Measurements from ENCODE around the gene NHSL1. TPM values are rescaled to one million over a fixed set of nuclear protein-coding genes. Genes with fewer than 3 reads are reported as not detected.

Gene NHSL1
- total RNA-seq, 1 donor, result 6.9 TPM

DNA sequence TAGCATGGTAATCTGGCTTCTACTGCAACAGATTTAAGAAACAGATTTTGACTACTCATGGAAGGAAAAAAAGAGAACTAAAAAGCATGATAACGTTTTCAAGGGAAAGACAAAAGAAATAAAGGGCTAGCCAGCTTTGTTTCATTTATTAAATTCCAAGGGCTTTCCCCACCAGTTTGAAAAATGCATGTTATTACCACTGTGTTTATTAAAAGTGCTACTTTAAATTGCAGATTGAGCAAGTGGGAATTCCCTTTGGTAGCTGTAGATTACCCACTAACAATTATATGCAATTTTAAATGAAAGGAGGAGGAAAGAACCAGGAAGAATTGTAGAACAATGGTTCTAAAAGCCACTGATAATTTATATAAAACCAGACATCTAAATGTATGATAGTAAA lies 40.6 kb upstream of the NHSL1 start:
- Histone ChIP-seq H3K4me1 (ENCODE audit: insufficient read depth, low read length) (peaks cover 59% of the 10 kb centered on the region), H3K27ac (ENCODE audit: low read depth, low read length) (peak overlapping the region; percentile 90), H3K4me3 (ENCODE audit: insufficient read depth, low read length) (no peak overlapping the region), H3K36me3 (ENCODE audit: insufficient read depth, low read length) (no peaks in the 10 kb centered on the region), H3K9me3 (ENCODE audit: low read depth, low read length) (no peaks in the 10 kb centered on the region), H3K27me3 (ENCODE audit: insufficient read depth, low read length) (no peaks in the 10 kb centered on the region), H3K4me2 (ENCODE audit: insufficient read depth, low read length) (peak overlapping the region; percentile 48), H2AFZ (ENCODE audit: low read length) (no peak overlapping the region), H4K20me1 (ENCODE audit: insufficient read depth, low read length) (no peaks in the 10 kb centered on the region), H3K79me2 (ENCODE audit: insufficient read depth, low read length) (peaks cover 12% of the 10 kb centered on the region)
- no peak for DNase-seq (ENCODE audit: insufficient read length, low spot score, missing footprints)
- no peak for TF ChIP-seq CTCF (IDR thresholded peaks at IDR 0.05; ENCODE audit: extremely low read depth, low read depth, low read length)

- H3K4me2 ChIP-seq (ENCODE audit: insufficient read depth, low read length), result peak overlapping the region; percentile 61
These were observed 39.2 kb upstream of the NHSL1 start for GRCh38 chr6:138538390-138539031.

GRCh38 chr6:138537106-138537505 lies 37.8 kb upstream of the NHSL1 start:
- no peak overlapping the region for H3K4me2 ChIP-seq (ENCODE audit: insufficient read depth, low read length)
- no peak overlapping the region for H2AFZ ChIP-seq (ENCODE audit: low read length)
- H3K27ac ChIP-seq (ENCODE audit: low read depth, low read length), result peak overlapping the region; percentile 17
- no peak for TF ChIP-seq CTCF (IDR thresholded peaks at IDR 0.05; ENCODE audit: extremely low read depth, low read depth, low read length)
- DNase-seq (ENCODE audit: insufficient read length, low spot score, missing footprints), result no peak
- H3K79me2 ChIP-seq (ENCODE audit: insufficient read depth, low read length), result no peaks in the 10 kb centered on the region
- H3K36me3 ChIP-seq (ENCODE audit: insufficient read depth, low read length), result no peaks in the 10 kb centered on the region
- peaks cover 50% of the 10 kb centered on the region for H3K4me1 ChIP-seq (ENCODE audit: insufficient read depth, low read length)
- H3K4me3 ChIP-seq (ENCODE audit: insufficient read depth, low read length), result no peak overlapping the region
- H3K27me3 ChIP-seq (ENCODE audit: insufficient read depth, low read length), result no peaks in the 10 kb centered on the region
- no peaks in the 10 kb centered on the region for H3K9me3 ChIP-seq (ENCODE audit: low read depth, low read length)
- H4K20me1 ChIP-seq (ENCODE audit: insufficient read depth, low read length), result no peaks in the 10 kb centered on the region

More at GRCh38 chr6:138538390-138539031, 39.2 kb upstream of the NHSL1 start:
- Histone ChIP-seq H3K4me3 (ENCODE audit: insufficient read depth, low read length) (peak overlapping the region; percentile 22), H3K36me3 (ENCODE audit: insufficient read depth, low read length) (no peaks in the 10 kb centered on the region), H2AFZ (ENCODE audit: low read length) (peak overlapping the region; percentile 77), H3K27ac (ENCODE audit: low read depth, low read length) (peak overlapping the region; percentile 55), H3K9me3 (ENCODE audit: low read depth, low read length) (no peaks in the 10 kb centered on the region), H3K4me1 (ENCODE audit: insufficient read depth, low read length) (peaks cover 50% of the 10 kb centered on the region), H3K79me2 (ENCODE audit: insufficient read depth, low read length) (peaks cover 9% of the 10 kb centered on the region), H3K27me3 (ENCODE audit: insufficient read depth, low read length) (no peaks in the 10 kb centered on the region), H4K20me1 (ENCODE audit: insufficient read depth, low read length) (no peaks in the 10 kb centered on the region)
- DNase-seq (ENCODE audit: insufficient read length, low spot score, missing footprints), result no peak
- no peak for TF ChIP-seq CTCF (IDR thresholded peaks at IDR 0.05; ENCODE audit: extremely low read depth, low read depth, low read length)

GRCh38 chr6:138535728-138536455 lies 36.6 kb upstream of the NHSL1 start:
- H3K27ac ChIP-seq (ENCODE audit: low read depth, low read length), result no peak overlapping the region
- H3K9me3 ChIP-seq (ENCODE audit: low read depth, low read length), result no peaks in the 10 kb centered on the region
- H3K36me3 ChIP-seq (ENCODE audit: insufficient read depth, low read length), result no peaks in the 10 kb centered on the region
- H3K4me3 ChIP-seq (ENCODE audit: insufficient read depth, low read length), result no peak overlapping the region
- no peaks in the 10 kb centered on the region for H4K20me1 ChIP-seq (ENCODE audit: insufficient read depth, low read length)
- no peaks in the 10 kb centered on the region for H3K27me3 ChIP-seq (ENCODE audit: insufficient read depth, low read length)
- DNase-seq (ENCODE audit: insufficient read length, low spot score, missing footprints), result no peak
- no peak overlapping the region for H3K4me2 ChIP-seq (ENCODE audit: insufficient read depth, low read length)
- no peak overlapping the region for H2AFZ ChIP-seq (ENCODE audit: low read length)
- TF ChIP-seq CTCF (IDR thresholded peaks at IDR 0.05; ENCODE audit: extremely low read depth, low read depth, low read length), result no peak
- peaks cover 38% of the 10 kb centered on the region for H3K4me1 ChIP-seq (ENCODE audit: insufficient read depth, low read length)
- H3K79me2 ChIP-seq (ENCODE audit: insufficient read depth, low read length), result no peaks in the 10 kb centered on the region

Data from osteoblast (primary cell).